ENCODE results near the gene WWOX. TPM values are rescaled to one million over a fixed set of nuclear protein-coding genes. Genes with fewer than 3 reads are reported as not detected.

WWOX gene
- total and polyA plus RNA-seq, 2 of the 8 experiments (the other 6 are each of a cell fraction or from before 2014, with no cell fraction given), result 5.4 to 16.7 TPM

DNA sequence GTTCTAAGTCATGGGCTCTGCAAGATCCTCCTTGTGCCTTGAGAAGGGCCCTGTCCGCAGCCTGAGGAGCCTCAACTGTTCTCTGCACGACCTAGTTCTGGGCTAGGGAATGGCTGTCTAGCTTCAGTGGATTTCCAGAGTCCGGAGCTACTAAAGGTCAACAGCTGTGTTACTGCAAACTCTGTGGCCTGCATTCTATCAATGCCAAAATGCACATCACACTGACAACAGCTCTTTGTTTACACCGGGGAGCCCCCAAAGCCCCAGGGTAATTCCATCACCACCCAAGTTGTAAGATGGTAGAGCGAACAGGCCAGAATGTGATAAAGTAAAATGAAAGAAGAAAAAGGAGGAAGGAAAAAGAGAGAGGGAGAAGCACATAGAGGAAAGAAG is 890.9 kb downstream of the WWOX start:
- H3K4me3 ChIP-seq (ENCODE audit: extremely low read depth in 1 of 4, insufficient read depth in 2 of 4, low read depth in 3 of 4, low read length in 4 of 4), result no peak overlapping the region
- no peaks in the 10 kb centered on the region for H3K79me1 ChIP-seq (ENCODE audit: low read depth, low read length)
- WGBS, 2 experiments (ENCODE audit: extremely low coverage in 1 of 2, insufficient coverage in 1 of 2, insufficient read length in 1 of 2, insufficient replicate concordance in 2 of 2, low coverage in 1 of 2, low lambda C conversion rate in 2 of 2, missing lambda C conversion rate in 1 of 2), result 87% methylated on average over 4 of the region's 5 CpGs; no CpG with 5 or more reads in 1 of the 2 experiments
- no peak overlapping the region for H2BK20ac ChIP-seq (ENCODE audit: low read length)
- H2BK12ac ChIP-seq (ENCODE audit: low read depth, low read length), result no peak overlapping the region
- H4K8ac ChIP-seq (ENCODE audit: extremely low read depth, insufficient read depth, low read length), result no peak overlapping the region
- no peak for DNase-seq (ENCODE audit: low read depth in 1 of 2, low spot score in 2 of 2)
- no peak overlapping the region for H3K4ac ChIP-seq (replicated peaks; ENCODE audit: insufficient read length, low read depth, low read length)
- no peak overlapping the region for H3K18ac ChIP-seq (ENCODE audit: extremely low read depth, low read length)
- H2AFZ ChIP-seq (ENCODE audit: low read length), result no peak overlapping the region
- no peak overlapping the region for H3K14ac ChIP-seq (ENCODE audit: insufficient read length)
- TF ChIP-seq RNF2 (IDR thresholded peaks at IDR 0.05; ENCODE audit: borderline replicate concordance, low read depth, low read length, missing control alignments, poor library complexity, severe bottlenecking) (no peak), CHD2 (IDR thresholded peaks at IDR 0.05; ENCODE audit: low read length) (no peak), CHD1 (IDR thresholded peaks at IDR 0.05; ENCODE audit: low read depth, low read length) (no peak), RAD21 (IDR thresholded peaks at IDR 0.05 in 1 of 2, conservative IDR thresholded peaks at IDR 0.05 in 1 of 2; ENCODE audit: low read depth in 2 of 2, low read length in 2 of 2) (no peak), SIN3A (conservative IDR thresholded peaks at IDR 0.05 in 1 of 2, IDR thresholded peaks at IDR 0.05 in 1 of 2; ENCODE audit: low read depth in 1 of 2, low read length in 2 of 2) (no peak), POU5F1 (IDR thresholded peaks at IDR 0.05; ENCODE audit: low read depth, low read length) (no peak), EZH2 (IDR thresholded peaks at IDR 0.05; ENCODE audit: low read depth, low read length, severe bottlenecking) (no peak), CBX8 (IDR thresholded peaks at IDR 0.05; ENCODE audit: borderline replicate concordance, low read depth, low read length) (no peak)
- H2BK15ac ChIP-seq (ENCODE audit: low read length), result no peak overlapping the region
- no peak overlapping the region for H4K5ac ChIP-seq (ENCODE audit: insufficient read length, low read depth, low read length)
- H3K79me2 ChIP-seq (ENCODE audit: control insufficient read depth in 1 of 2, insufficient read depth in 2 of 2, low read length in 2 of 2), result no peaks in the 10 kb centered on the region
- POLR2A ChIA-PET (ENCODE audit: partially characterized antibody), result no interaction called here
- peaks cover 3 to 12% (median 6%) of the 10 kb centered on the region in 4 experiments; a peak in 4 of 7 replicates for H3K4me1 ChIP-seq (replicated peaks in 1 of 4; ENCODE audit: control insufficient read depth in 3 of 4, insufficient read depth in 4 of 4, low read length in 3 of 4)
- CTCF ChIA-PET (ENCODE audit: partially characterized antibody), result interaction anchor here (0.6 to 3.3 kb wide), 10 partner anchors 13 to 823 kb away, joined by 3 to 21 read pairs (median 3); no protein-coding TSS in a partner anchor
- no peak overlapping the region for H3K56ac ChIP-seq (replicated peaks; ENCODE audit: insufficient read length, low read depth, low read length)
- no peak overlapping the region for H2AK5ac ChIP-seq (ENCODE audit: low read depth, low read length)
- no peak overlapping the region for H3K23ac ChIP-seq (ENCODE audit: insufficient read length)
- H3K27me3 ChIP-seq (replicated peaks in 1 of 4; ENCODE audit: control insufficient read depth in 3 of 4, extremely low read depth in 1 of 4, insufficient read depth in 3 of 4, low read length in 3 of 4), result no peaks in the 10 kb centered on the region
- H4K20me1 ChIP-seq (replicated peaks in 1 of 2; ENCODE audit: control insufficient read depth in 1 of 2, insufficient read depth in 2 of 2, low read length in 2 of 2), result no peaks in the 10 kb centered on the region
- no peak overlapping the region for H4K91ac ChIP-seq (replicated peaks; ENCODE audit: insufficient read length, low read length)
- no peak overlapping the region for H3K9ac ChIP-seq (replicated peaks in 1 of 4; ENCODE audit: extremely low read depth in 1 of 4, low read depth in 3 of 4, low read length in 3 of 4)
- no peak overlapping the region for H2BK5ac ChIP-seq (ENCODE audit: low read depth, low read length)
- H3K9me3 ChIP-seq (ENCODE audit: insufficient read depth in 2 of 2, low read depth in 1 of 2, low read length in 1 of 2), result no peaks in the 10 kb centered on the region
- H3K4me2 ChIP-seq (ENCODE audit: insufficient read depth in 1 of 2, low read depth in 2 of 2, low read length in 2 of 2), result no peak overlapping the region
- H3K27ac ChIP-seq (ENCODE audit: low read depth, low read length), result no peak overlapping the region
- H2BK120ac ChIP-seq (replicated peaks; ENCODE audit: low read depth, low read length), result no peak overlapping the region
- H3K23me2 ChIP-seq (ENCODE audit: low read depth, low read length), result peaks cover 3% of the 10 kb centered on the region; the same call in 1 of the 2 replicates
- H3K36me3 ChIP-seq (ENCODE audit: control insufficient read depth in 2 of 4, insufficient read depth in 4 of 4, low read length in 3 of 4), result no peaks in the 10 kb centered on the region
- no peak for FAIRE-seq

All from H1 (cell line).